Measurements from ENCODE around the gene GLUD1. TPM values are rescaled to one million over a fixed set of nuclear protein-coding genes. Genes with fewer than 3 reads are reported as not detected.
"Not testable (repeated sequence)": the region's sequence is repeated elsewhere in the genome, so short reads cannot be mapped to it uniquely, and the experiment has no call there.

Gene GLUD1
- total and polyA plus RNA-seq, 2 experiments from 2014 or later = 81.8 to 193 TPM

DNA sequence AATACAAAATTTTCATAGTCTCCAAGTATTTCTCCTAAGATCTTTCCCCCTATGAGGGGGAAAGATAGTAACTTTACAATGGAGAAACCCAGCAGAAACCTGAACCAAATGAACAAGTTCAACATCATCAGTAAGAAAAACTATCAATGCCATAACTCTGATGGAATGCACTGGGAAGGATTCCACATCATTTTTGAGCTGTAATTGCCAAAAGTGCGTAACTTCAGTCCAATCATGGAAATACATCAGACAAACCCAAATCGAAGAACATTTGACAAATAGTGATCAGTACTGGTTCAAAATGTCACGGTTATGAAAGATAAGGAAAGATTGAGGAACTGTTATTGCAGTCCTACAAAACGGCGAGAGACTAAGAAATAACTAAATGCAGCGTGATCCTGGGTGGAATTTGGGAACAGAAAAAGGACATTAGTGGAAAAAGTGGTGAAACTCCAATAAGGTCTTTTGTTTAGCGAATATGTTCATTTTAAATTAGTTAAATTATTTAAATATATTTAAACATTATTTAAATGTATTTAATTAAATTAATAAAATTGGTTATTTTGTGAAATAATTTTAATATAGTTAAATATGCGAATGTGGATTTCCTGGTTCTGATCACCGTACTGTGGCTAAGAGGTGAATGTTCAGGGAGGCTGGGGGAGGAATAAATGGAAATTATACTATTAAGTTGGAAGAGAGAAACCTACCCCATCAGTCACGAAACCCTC, 79.5 kb downstream of the GLUD1 start:
- H3K4me1 ChIP-seq (ENCODE audit: low read depth); H3K27ac ChIP-seq; DNase-seq (ENCODE audit: low read depth in 1 of 2, low spot score in 1 of 2); H3K27me3 ChIP-seq; H3K36me3 ChIP-seq; H3K4me3 ChIP-seq; H3K9me3 ChIP-seq (ENCODE audit: low read depth): not testable (repeated sequence)

DNA sequence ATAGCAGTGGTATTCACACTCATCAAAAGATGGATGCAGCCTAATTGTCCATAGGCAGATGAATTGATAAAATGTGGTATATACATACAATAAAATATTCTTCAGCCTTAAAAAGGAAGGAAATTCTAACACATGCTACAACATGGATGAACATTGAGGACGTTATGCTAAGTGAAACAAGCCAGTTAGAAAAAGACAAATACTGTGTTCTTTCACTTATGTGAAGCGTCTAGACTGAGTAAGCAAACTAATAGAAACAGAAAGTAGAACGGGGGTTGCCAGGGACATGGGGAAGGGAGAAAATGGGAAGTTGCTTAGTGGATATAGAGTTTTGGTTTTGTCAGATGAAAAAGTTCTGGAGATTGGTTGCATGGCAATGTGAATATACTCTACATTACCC, 81.1 kb downstream of the GLUD1 start:
- not testable (repeated sequence) for DNase-seq (ENCODE audit: low read depth in 1 of 2, low spot score in 1 of 2); H3K9me3 ChIP-seq (ENCODE audit: low read depth); H3K27ac ChIP-seq; H3K4me1 ChIP-seq (ENCODE audit: low read depth); H3K27me3 ChIP-seq; H3K36me3 ChIP-seq; H3K4me3 ChIP-seq

DNA sequence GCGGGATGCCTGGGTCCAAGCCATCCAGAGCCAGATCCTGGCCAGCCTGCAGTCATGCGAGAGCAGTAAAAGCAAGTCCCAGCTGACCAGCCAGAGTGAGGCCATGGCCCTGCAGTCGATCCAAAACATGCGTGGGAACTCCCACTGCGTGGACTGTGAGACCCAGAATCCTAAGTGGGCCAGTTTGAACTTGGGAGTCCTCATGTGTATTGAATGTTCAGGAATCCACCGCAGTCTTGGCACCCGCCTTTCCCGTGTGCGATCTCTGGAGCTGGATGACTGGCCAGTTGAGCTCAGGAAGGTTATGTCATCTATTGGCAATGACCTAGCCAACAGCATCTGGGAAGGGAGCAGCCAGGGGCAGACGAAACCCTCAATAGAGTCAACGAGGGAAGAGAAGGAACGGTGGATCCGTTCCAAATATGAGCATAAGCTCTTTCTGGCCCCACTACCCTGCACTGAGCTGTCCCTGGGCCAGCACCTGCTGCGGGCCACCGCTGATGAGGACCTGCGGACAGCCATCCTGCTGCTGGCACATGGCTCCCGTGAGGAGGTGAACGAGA, 85.4 kb downstream of the GLUD1 start:
- not testable (repeated sequence) for H3K4me3 ChIP-seq; DNase-seq (ENCODE audit: low read depth in 1 of 2, low spot score in 1 of 2); H3K36me3 ChIP-seq; H3K27ac ChIP-seq; H3K4me1 ChIP-seq (ENCODE audit: low read depth); H3K9me3 ChIP-seq (ENCODE audit: low read depth); H3K27me3 ChIP-seq

DNA sequence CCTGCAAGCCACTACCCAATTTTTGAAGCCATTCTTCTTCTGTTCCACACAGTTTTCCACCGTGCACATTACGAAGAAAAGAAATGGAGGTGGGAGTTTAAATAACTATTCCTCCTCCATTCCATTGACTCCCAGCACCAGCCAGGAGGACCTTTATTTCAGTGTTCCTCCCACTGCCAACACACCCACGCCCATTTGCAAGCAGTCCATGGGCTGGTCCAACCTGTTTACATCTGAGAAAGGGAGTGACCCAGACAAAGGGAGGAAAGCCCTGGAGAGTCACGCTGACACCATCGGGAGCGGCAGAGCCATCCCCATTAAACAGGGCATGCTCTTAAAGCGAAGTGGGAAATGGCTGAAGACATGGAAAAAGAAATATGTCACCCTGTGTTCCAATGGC, 86.3 kb downstream of the GLUD1 start:
- not testable (repeated sequence) for H3K9me3 ChIP-seq (ENCODE audit: low read depth); H3K27ac ChIP-seq; H3K4me1 ChIP-seq (ENCODE audit: low read depth); DNase-seq (ENCODE audit: low read depth in 1 of 2, low spot score in 1 of 2); H3K27me3 ChIP-seq; H3K36me3 ChIP-seq; H3K4me3 ChIP-seq

DNA sequence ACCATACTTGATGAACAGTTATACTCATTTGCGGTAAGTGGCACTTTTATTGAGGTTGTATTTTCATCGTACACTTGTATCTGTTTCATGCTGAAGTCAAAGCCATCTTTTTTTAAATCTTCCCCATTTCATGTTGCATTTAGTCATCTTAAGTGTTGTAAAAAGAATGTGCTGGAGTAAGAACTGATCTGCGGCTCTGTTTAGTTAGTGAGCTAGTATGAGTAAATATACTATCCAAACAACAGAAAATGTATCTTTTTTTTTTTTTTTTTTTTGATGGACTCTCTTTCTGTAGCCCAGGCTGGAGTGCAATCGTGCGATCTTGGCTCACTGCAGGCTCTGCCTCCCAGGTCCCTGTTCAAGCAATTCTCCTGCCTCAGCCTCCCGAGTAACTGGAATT, 87.0 kb downstream of the GLUD1 start:
- not testable (repeated sequence) for H3K27ac ChIP-seq; H3K4me3 ChIP-seq; H3K36me3 ChIP-seq; H3K9me3 ChIP-seq (ENCODE audit: low read depth); DNase-seq (ENCODE audit: low read depth in 1 of 2, low spot score in 1 of 2); H3K27me3 ChIP-seq; H3K4me1 ChIP-seq (ENCODE audit: low read depth)

DNA sequence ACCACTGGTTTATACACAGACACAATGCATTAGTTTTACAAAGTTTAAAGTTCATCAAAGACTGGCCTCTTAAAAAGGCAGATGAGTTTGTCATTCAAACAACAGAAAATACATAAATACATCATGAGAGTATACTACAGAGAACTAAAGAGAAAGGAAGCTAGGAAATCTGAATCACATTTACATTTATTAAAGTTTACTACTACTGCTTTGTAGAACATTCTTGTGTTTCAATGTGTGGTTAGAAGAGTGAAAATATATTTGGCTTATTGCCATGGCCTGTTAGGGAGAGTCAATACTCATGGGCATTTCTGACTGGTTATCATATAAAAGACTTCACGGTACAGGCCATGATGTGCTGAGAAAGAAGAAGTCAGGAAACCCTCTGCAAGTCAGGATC, 87.5 kb downstream of the GLUD1 start:
- not testable (repeated sequence) for H3K27me3 ChIP-seq; H3K9me3 ChIP-seq (ENCODE audit: low read depth); H3K36me3 ChIP-seq; H3K27ac ChIP-seq; H3K4me3 ChIP-seq; H3K4me1 ChIP-seq (ENCODE audit: low read depth)
- DNase-seq (ENCODE audit: low read depth in 1 of 2, low spot score in 1 of 2) = peak in 1 of 2 donors; percentile 53

DNA sequence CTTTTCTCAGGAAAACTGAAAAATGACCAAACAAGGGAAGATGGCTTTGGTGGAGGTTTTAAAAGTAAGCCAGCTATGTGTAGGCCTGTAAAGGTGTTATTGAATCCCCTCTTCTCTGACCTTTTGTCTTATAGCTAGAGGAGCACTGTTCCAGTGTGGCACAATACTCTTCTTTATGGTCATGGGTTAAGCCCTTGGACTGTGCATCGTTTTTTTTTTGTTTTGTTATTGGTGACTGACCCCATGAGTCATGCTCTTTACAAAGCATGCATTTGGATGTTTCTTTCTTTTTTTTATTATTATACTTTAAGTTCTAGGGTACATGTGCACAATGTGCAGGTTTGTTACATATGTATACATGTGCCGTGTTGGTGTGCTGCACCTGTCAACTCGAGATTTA, 94.2 kb downstream of the GLUD1 start:
- DNase-seq (ENCODE audit: low read depth in 1 of 2, low spot score in 1 of 2) = peak in 1 of 2 donors; percentile 5
- no peaks in the 10 kb centered on the region for H3K27me3 ChIP-seq
- no peak overlapping the region for H3K4me3 ChIP-seq
- TF ChIP-seq, protein P1, sequence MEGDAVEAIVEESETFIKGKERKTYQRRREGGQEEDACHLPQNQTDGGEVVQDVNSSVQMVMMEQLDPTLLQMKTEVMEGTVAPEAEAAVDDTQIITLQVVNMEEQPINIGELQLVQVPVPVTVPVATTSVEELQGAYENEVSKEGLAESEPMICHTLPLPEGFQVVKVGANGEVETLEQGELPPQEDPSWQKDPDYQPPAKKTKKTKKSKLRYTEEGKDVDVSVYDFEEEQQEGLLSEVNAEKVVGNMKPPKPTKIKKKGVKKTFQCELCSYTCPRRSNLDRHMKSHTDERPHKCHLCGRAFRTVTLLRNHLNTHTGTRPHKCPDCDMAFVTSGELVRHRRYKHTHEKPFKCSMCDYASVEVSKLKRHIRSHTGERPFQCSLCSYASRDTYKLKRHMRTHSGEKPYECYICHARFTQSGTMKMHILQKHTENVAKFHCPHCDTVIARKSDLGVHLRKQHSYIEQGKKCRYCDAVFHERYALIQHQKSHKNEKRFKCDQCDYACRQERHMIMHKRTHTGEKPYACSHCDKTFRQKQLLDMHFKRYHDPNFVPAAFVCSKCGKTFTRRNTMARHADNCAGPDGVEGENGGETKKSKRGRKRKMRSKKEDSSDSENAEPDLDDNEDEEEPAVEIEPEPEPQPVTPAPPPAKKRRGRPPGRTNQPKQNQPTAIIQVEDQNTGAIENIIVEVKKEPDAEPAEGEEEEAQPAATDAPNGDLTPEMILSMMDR (IDR thresholded peaks at IDR 0.05; ENCODE audit: low read depth, low read length) = no peak
- no peaks in the 10 kb centered on the region for H3K4me1 ChIP-seq (ENCODE audit: low read depth)
- no peaks in the 10 kb centered on the region for H3K36me3 ChIP-seq
- no peak overlapping the region for H3K27ac ChIP-seq
- H3K9me3 ChIP-seq (ENCODE audit: low read depth) = no peaks in the 10 kb centered on the region

Other genes with a start within 250 kb of the GLUD1 start
- 3.1 and 7.9 TPM in 2 replicates for gene MMRN2, start 137.2 kb downstream of the GLUD1 start, total RNA-seq
- 7.3 and 7.4 TPM in 2 replicates for gene MMRN2, start 137.2 kb downstream of the GLUD1 start, polyA plus RNA-seq
- gene SNCG, start 136.2 kb downstream of the GLUD1 start, total RNA-seq = 3.0 and 7.9 TPM in 2 replicates
- 4.7 and 12.9 TPM in 2 replicates for gene SNCG, start 136.2 kb downstream of the GLUD1 start, polyA plus RNA-seq
- not detected in 2 replicates for gene ADIRF, start 126.4 kb downstream of the GLUD1 start, total RNA-seq
- 0.40 TPM in 1 of 2 replicates, not detected in the other for gene ADIRF, start 126.4 kb downstream of the GLUD1 start, polyA plus RNA-seq
- gene FAM25A, start 74.5 kb downstream of the GLUD1 start, total RNA-seq = not detected in 2 replicates
- not detected in 2 replicates for gene FAM25A, start 74.5 kb downstream of the GLUD1 start, polyA plus RNA-seq
- gene SHLD2, start 363 bp upstream of the GLUD1 start, total RNA-seq = 17.6 and 18.5 TPM in 2 replicates
- gene SHLD2, start 363 bp upstream of the GLUD1 start, polyA plus RNA-seq = 14.1 and 21.2 TPM in 2 replicates
- gene NUTM2A, start 130.6 kb upstream of the GLUD1 start, total RNA-seq = 3.0 and 5.6 TPM in 2 replicates
- gene NUTM2A, start 130.6 kb upstream of the GLUD1 start, polyA plus RNA-seq = 0.11 and 0.13 TPM in 2 replicates